HK-2 (cell line): ENCODE measurements around the gene RRP1.

Experiments used
- DNase-seq: peaks from one replicate; pipeline ENCODE4 v3.0.0-alpha.2; 2018; ENCODE audit not compliant: unreplicated experiment

Gene RRP1

GRCh38 chr21:43801006-43801783, 11.8 kb downstream of the RRP1 start:
- no peak for DNase-seq

- DNase-seq = no peak
Measured at GRCh38 chr21:43802713-43803313, 13.4 kb downstream of the RRP1 start.

- no peak for DNase-seq
Measured at GRCh38 chr21:43803558-43804300, 14.4 kb downstream of the RRP1 start.

DNA sequence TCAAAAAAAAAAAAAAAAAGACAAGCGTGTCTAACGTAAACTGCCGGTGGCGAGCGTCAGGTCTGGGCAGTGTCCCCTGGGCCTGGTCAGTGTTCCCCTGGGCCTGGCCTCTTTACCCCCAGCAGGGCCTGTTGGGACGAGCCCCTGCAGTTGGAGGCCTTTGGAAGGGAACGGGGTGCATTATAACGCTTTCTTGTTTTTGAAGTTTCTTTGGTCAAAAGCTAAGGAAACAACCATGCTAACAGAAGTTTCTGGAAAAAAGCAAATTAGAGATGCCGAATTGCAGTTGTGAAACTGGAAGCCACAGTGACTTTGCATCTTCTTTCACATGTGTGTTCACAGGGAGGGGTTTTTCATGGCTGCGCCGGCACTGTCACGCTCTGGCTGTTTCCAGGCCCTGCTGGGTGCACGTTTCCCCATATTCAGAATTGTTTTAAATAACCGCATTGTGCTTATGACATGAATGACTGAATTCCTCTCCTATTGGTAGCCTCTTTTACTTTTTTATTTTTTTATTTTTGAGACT, 16.0 kb downstream of the RRP1 start:
- DNase-seq = no peak

DNA sequence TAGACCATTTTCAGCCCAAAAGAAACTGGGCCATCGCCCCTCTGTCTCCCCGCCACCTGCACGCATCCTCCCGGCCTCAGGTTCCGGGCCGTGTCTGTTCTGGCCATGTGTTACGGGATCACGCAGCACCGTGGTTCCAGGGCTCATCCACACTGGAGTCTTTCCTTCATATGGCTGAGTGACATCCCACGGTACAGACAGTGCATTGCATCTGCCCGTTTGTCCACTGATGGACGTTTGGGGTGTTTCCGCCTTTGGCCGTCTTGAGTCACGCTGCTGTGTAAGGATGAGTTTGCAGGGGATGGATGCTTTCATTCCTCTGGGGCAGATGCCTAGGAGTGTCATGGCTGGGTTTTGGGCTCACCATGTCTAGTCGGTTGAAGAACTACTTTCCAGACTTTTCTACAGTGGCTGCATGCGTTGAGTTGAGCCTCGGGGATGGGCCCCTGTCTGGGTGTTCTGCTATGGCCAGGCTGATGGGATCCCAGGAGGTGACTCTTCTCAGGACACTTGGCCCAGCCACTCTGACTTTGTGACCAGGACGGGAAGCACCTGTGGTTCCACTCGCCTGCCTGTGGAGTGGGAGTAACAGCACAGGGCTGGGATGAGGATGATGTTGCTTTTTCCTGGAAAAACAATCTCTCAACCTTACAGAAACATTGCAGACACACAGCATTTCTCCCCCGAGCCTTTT, 16.8 kb downstream of the RRP1 start:
- DNase-seq = no peak

GRCh38 chr21:43808367-43808766, 19.0 kb downstream of the RRP1 start:
- DNase-seq = no peak

GRCh38 chr21:43808832-43809251, 19.5 kb downstream of the RRP1 start:
- no peak for DNase-seq

- no peak for DNase-seq
Measured at GRCh38 chr21:43809346-43809799, 20.0 kb downstream of the RRP1 start.

DNA sequence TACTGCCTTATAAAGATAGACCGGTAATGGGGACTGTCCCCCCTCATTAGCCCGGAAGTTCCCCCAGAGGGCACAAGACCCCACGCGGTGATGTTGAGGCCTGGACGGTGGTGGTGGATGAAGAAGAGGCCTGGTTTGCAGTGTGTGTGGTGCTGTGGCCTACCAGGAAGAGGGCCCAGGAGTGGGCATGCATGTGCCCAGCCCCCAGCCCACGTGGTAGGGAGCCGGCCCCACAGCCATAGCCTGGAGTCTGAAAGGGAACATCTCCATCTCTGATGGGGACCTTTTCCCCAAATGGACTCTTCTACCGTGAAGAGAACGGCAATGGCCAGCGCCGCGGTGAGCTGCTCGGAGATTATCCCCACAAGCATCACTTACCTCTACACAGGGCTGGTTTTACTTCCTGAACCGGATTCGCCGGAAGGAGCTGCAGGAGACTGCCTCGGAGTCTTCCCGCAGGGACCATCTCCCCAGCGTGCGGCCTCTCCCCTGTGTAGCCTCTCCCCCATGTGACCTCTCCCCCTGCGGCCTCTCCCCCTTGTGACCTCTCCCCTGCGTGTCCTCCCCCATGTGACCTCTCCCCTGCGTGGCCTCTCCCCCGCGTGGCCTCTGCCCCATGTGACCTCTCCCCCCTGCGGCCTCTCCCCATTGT, 20.6 kb downstream of the RRP1 start:
- DNase-seq = no peak

GRCh38 chr21:43810505-43811261, 21.3 kb downstream of the RRP1 start:
- peak; percentile 86 for DNase-seq

GRCh38 chr21:43811262-43812105, 22.1 kb downstream of the RRP1 start:
- DNase-seq = no peak

DNA sequence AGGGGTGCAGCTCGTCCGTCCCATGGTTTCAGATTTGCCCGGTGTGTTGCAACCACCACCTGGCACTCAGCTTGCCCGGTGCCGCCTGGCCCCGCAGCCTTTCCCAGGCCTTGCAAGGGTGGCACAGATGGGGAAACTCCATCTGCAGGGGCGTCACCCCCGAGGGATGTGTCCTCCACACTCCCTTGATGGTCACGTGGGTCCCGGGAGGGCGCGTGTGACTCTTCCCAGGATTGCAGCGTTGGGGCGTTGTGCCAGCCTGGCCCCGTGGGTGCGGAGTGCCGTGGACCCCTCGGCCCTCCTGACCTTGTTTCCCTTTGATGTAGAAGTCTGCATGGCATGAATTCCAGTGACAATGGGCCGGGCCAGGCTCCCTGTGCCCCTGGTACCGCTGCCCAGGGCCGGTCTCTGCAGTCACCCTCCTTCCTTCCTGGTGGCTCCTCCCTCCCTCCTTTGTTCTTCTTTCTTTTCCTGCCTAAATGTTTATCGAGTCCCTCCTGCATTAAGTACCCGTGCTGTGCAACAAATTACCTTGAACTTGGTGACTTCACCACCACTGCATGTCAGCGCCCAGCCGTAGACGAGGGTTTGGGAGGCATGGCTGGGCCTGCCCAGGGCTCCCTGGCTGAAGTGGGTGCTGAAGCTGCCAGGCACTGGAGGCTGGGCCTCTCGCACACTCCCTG, 22.9 kb downstream of the RRP1 start:
- DNase-seq = no peak

- no peak for DNase-seq
Measured at GRCh38 chr21:43812957-43813655, 23.7 kb downstream of the RRP1 start.

GRCh38 chr21:43813656-43813980, 24.2 kb downstream of the RRP1 start:
- DNase-seq = no peak

GRCh38 chr21:43814215-43815106, 25.1 kb downstream of the RRP1 start:
- DNase-seq = no peak

- no peak for DNase-seq
Measured at GRCh38 chr21:43815107-43815613, 25.8 kb downstream of the RRP1 start.

DNA sequence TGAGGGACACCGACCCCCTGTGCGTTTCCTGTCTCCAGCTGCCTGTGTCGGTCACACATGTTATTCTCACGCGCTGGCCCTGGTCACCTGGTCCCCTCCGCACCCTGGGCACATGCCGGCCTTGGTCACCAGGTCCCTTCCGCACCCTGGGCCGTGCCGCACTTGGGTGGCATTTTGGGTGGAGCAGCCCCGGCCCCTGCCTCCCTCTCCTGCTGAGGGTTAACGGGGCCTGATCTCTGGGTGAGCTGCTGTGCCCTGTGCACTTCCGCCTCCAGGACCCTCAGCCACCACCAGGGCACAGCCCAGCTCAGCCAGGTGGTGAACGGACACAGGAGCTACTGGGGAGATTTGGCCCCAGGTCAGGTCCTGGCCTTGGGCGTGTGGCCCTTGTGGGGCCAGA, 26.6 kb downstream of the RRP1 start:
- DNase-seq = no peak
